NCI-H226 (cell line): ENCODE results near the gene NBEA.

Source experiments
- DNase-seq: peaks from one replicate; pipeline ENCODE4 v3.0.0-alpha.2; 2015

The NBEA gene

GRCh38 chr13:35684432-35684831, 742.4 kb downstream of the NBEA start:
- DNase-seq = no peak

- DNase-seq = no peak
These were observed 745.3 kb downstream of the NBEA start for GRCh38 chr13:35687336-35687735.

GRCh38 chr13:35690581-35691207, 748.6 kb downstream of the NBEA start:
- no peak for DNase-seq

GRCh38 chr13:35693134-35693784, 751.2 kb downstream of the NBEA start:
- DNase-seq = no peak

DNA sequence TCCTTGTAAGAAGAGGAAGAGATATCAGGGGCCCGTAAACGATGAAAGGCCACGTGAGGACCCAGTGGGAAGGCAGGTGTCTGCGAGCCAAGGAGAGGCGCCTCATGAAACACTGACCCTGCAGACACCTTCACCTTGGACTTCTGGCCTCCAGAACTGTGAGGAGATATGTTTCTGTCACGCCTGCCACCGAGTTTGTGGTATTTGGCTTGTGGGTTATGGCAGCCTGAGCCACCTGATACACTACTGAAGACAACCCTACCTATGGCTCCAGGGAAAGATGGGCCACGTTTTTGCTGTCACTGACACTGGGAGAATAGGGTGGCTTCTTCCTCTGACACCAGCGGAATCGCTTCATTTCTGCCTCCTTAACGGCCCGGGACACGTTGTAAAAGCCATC, 752.0 kb downstream of the NBEA start:
- no peak for DNase-seq

GRCh38 chr13:35694549-35695447, 752.7 kb downstream of the NBEA start:
- DNase-seq = no peak

DNA sequence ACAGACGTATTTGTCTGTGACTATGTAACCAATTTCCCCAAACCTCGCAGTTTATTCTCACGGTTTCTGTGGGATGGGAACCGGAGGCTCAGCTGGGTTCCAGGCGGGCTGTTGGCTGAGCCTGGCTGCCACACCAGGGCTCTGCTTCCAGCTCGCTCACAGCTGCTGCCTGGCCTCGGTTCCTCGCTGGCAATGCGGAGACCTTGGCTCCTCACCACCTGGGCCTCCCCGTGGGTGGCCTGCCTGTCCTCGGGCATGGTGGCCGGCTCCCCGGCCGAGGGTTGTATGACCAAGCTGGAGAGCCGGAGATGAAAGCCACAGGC, 753.3 kb downstream of the NBEA start:
- no peak for DNase-seq

GRCh38 chr13:35697186-35697730, 755.2 kb downstream of the NBEA start:
- no peak for DNase-seq

- no peak for DNase-seq
These were observed 757.0 kb downstream of the NBEA start for GRCh38 chr13:35698911-35699576.

DNA sequence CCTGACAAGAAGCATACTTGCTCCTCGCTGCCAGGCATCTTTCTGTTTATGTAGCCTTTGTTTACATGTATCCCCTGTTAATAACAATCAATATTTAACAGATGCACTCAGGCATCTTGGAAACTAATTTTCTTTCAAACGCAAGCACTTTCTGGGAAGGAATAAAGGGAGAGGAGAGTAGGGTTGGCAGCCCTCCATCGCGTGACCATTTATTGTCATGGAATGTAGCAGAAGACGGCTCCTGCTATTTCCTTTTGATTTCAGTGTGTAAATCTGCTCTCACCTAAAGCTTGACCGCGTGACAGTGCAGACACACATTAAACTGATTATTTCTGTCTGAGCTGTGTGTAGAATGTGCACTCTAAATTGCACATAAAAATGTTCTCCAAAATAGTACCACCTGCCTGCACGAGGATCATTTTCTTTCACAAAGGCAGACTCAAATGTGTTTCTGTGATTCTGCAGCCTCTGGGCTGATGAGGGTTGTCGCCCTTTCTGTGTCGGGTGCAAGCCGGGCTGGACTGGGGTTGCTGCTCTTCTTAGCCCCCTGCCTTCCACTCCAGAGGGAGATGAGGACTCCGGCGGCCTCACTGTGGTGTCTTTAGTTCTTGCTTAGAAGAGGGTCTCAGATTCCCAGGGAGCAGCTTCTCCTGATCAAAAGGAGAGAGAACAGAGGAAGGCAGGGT, 757.9 kb downstream of the NBEA start:
- DNase-seq = no peak

DNA sequence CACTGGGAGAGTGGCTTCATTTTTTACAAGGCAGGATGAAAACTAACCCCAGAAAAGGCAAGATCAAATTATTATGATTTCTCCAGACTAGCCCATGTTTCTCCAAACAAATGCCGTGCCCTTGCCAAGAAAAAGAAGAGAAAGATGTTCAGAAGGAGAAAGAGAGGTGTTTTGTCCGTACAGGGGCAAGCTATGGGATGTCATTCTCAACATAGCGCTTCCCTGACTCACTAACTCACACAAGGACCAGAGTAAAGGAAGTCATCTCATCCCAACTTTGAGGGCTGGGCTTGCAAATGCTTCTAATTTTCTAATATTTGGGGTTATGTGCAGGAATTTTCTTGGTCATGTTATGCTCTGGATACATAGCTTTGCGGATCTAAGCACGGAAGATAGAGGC, 758.6 kb downstream of the NBEA start:
- DNase-seq = no peak

GRCh38 chr13:35702316-35702715, 760.2 kb downstream of the NBEA start:
- no peak for DNase-seq

- no peak for DNase-seq
These were observed 761.0 kb downstream of the NBEA start for GRCh38 chr13:35703061-35703460.

GRCh38 chr13:35704331-35704730, 762.3 kb downstream of the NBEA start:
- DNase-seq = no peak

- DNase-seq = no peak
These were observed 764.2 kb downstream of the NBEA start for GRCh38 chr13:35706281-35706680.

DNA sequence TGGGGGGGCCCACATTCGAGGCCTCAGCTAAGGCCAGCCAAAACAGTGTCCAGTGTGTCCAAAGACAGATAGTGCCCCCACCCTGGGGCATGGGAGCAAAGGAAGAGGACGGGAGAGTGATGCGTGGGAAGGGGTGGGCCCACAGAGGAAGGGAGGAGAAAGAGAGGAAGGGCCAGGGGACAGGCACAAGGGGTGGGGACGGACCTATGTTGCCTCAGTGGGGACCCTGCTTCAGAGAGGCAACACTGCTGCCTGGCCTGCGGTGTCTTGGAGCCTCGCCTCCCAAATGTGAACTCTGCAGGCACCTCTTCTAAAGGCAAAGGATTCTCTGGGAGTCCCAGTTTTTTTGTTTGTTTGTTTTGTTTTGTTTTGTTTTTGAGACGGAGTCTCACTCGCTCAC, 764.7 kb downstream of the NBEA start:
- no peak for DNase-seq

- DNase-seq = no peak
These were observed 769.8 kb downstream of the NBEA start for GRCh38 chr13:35711909-35712308.

DNA sequence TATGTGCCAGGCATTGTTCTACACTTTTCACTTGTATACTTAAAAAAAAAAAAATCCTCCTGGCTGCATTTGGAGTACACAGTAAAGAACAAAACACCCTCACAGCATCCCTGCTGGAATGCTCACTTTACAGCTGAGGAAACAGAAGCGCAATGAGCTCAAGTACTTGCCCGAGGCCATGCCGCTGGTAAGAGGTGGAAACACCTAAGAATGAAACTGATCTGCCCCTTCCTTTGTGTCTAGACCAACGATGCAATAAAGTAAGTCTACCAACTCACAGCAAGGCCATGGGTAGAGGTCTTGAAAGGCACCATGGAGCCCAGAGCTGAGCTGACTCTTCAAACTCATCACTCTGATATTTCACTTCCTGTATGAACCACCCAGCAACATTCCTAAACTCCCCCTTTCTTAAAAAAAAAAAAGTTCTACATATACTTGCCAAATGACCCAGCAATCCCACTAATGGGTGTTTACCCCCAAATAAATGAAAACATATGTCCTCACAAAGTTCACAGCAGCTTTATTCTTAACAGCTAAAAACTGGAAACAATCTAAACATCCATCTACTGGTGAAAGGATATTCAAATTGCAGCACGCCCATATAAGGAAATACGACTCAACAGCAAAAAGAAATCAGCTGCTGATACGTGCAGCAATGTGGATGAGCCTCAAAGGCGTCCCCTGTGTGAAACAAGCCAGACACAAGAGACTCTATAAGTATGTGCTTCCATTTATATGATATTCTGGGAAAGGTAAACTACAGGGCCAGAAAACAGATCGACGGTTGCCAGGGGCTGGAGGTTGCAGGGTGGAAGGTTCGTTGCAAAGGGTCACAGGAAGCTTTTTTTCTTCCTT, 771.1 kb downstream of the NBEA start:
- DNase-seq = no peak

DNA sequence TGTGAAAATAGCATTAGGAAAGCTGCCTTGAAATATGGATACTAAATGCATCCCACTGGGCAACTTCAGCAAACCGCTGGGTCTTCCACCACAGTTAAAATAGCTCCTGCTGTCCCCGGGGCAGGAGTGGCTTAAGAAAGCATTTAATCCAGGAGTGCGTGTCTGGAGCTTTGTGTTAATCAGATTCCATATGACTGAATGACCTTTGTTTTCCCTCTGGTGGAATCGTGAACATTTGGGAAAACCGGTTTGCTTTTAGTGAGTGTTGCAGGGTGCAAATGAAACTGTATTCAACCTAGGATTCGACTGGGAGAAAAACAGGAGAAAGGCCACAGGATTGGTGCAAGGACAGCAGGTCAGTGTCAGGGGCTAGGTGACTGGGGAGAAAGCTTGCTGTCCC, 772.1 kb downstream of the NBEA start:
- DNase-seq = no peak

DNA sequence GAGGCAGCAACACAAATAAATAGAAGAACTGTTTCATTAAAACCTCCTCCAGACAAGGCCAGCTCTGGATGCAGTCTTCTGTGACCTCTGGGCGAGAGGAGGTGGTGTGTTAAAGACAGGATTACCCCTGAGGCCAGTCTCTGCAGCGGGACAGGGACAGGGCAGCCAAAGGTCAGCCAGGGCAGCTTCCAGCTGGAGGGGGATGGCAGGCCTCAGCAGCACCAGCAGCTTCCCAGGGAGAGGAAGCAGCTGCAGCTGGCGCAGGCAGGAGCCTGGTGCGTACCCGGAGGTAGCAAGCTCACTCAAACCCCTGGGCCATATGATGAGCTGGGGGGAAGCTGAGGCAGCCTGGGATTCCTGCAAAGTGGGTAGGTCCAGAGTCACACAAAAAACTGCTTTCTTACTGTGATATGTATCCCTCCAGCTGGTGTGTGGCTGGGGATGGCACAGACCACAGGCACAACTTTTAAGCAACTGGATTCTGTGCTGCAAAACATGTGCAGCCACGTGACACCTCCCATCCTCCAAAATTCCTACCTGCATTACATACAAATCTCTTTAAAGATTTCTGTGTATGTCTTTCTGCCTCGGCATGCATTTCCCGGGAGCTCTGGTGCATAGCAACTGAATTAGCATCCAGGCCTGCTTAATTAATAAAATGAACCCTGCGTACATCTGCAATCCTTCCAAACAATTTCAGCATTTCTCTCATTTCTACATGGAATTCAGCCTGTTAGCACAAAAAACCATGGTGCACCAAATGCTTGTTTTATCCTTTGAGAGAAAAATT, 772.7 kb downstream of the NBEA start:
- DNase-seq = no peak

- no peak for DNase-seq
These were observed 774.1 kb downstream of the NBEA start for GRCh38 chr13:35716186-35716585.
